ENCODE measurements around the gene SNRPA. TPM values are rescaled to one million over a fixed set of nuclear protein-coding genes. Genes with fewer than 3 reads are reported as not detected.
"Not testable (repeated sequence)": the region's sequence is repeated elsewhere in the genome, so short reads cannot be mapped to it uniquely, and the experiment has no call there.

The SNRPA gene
- total RNA-seq, 1 donor from 2014 or later: 19.5 TPM

DNA sequence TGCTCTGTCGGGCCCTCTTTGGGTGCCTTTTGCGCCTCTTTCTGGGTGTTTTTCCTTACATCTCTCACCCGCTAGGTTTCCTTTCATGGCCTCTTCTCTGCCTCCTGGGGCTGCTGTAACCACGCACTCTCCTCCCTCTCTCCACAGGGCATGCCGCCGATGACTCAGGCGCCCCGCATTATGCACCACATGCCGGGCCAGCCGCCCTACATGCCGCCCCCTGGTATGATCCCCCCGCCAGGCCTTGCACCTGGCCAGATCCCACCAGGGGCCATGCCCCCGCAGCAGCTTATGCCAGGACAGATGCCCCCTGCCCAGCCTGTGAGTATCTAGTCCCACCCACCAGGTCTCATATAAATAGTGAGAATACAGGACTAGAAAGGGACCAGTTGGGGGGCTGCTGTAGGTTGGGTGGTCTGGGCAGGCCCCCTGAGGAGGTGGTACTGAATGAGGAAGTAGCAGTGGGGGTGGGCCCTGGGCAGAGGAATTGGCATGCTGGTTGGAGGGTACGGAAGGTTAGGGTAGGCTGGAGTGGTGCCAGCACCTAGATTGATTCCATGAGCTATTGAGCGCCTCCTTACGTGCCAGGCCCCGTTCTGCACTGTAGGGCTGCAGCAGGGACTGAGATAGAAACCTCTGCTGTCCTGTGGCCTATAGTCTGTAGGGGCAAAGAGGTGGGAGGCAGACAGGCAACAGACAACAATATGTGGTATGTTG is 11.9 kb downstream of the SNRPA start:
- DNase-seq (ENCODE audit: low read depth) (no peak), FAIRE-seq (no peak)
- Histone ChIP-seq H3K4me3 (ENCODE audit: low read depth, low read length) (no peak overlapping the region), H3K36me3 (ENCODE audit: control insufficient read depth, insufficient read depth, low read length) (peaks cover 45% of the 10 kb centered on the region), H3K27me3 (ENCODE audit: control insufficient read depth, insufficient read depth, low read length) (no peaks in the 10 kb centered on the region)
- TF ChIP-seq, protein P1, sequence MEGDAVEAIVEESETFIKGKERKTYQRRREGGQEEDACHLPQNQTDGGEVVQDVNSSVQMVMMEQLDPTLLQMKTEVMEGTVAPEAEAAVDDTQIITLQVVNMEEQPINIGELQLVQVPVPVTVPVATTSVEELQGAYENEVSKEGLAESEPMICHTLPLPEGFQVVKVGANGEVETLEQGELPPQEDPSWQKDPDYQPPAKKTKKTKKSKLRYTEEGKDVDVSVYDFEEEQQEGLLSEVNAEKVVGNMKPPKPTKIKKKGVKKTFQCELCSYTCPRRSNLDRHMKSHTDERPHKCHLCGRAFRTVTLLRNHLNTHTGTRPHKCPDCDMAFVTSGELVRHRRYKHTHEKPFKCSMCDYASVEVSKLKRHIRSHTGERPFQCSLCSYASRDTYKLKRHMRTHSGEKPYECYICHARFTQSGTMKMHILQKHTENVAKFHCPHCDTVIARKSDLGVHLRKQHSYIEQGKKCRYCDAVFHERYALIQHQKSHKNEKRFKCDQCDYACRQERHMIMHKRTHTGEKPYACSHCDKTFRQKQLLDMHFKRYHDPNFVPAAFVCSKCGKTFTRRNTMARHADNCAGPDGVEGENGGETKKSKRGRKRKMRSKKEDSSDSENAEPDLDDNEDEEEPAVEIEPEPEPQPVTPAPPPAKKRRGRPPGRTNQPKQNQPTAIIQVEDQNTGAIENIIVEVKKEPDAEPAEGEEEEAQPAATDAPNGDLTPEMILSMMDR (IDR thresholded peaks at IDR 0.05; ENCODE audit: insufficient read depth, low read length, severe bottlenecking): no peak

DNA sequence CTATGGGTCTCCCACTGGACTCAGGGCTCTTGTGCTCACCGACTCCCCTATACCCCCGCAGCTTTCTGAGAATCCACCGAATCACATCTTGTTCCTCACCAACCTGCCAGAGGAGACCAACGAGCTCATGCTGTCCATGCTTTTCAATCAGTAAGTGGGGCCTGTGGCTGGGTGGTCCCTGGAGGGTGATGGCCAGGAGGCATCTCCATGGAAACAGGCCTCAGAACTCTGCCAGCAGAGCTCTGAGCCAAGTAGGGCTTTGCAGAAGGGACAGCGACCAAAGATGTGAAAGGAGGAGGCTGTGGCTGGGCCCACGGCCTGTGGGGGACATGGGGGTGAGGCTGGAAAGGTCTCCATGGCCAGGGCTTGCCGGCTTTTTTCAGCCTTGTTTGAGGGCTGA is 12.5 kb downstream of the SNRPA start:
- FAIRE-seq (no peak), DNase-seq (ENCODE audit: low read depth) (no peak)
- Histone ChIP-seq H3K27me3 (ENCODE audit: control insufficient read depth, insufficient read depth, low read length) (no peaks in the 10 kb centered on the region), H3K4me3 (ENCODE audit: low read depth, low read length) (no peak overlapping the region), H3K36me3 (ENCODE audit: control insufficient read depth, insufficient read depth, low read length) (peaks cover 42% of the 10 kb centered on the region)
- TF ChIP-seq, protein P1 (IDR thresholded peaks at IDR 0.05; ENCODE audit: insufficient read depth, low read length, severe bottlenecking): no peak

DNA sequence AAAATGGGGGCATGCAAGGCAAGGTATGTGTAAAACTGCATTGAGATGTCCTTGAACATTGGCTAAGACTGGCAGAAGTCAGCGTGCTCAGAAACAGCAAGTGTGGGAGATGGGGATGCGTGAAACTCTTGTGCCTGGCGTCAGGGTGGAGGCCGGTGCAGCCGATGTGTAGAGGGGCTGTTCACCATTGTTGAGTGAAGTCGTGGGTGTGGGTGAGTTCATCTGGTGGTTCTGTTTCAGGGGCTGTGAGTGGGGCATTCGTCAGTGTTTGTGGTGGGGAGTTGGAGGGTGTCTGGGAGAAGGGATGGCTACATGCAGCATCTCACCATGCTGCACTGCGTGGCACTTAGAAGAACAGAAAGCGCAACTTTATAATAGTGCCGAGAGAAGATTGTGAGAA is 13.0 kb downstream of the SNRPA start:
- Histone ChIP-seq H3K27me3 (ENCODE audit: control insufficient read depth, insufficient read depth, low read length) (no peaks in the 10 kb centered on the region), H3K36me3 (ENCODE audit: control insufficient read depth, insufficient read depth, low read length) (peaks cover 42% of the 10 kb centered on the region), H3K4me3 (ENCODE audit: low read depth, low read length) (no peak overlapping the region)
- TF ChIP-seq, protein P1 (IDR thresholded peaks at IDR 0.05; ENCODE audit: insufficient read depth, low read length, severe bottlenecking): no peak
- DNase-seq (ENCODE audit: low read depth) (no peak), FAIRE-seq (no peak)

DNA sequence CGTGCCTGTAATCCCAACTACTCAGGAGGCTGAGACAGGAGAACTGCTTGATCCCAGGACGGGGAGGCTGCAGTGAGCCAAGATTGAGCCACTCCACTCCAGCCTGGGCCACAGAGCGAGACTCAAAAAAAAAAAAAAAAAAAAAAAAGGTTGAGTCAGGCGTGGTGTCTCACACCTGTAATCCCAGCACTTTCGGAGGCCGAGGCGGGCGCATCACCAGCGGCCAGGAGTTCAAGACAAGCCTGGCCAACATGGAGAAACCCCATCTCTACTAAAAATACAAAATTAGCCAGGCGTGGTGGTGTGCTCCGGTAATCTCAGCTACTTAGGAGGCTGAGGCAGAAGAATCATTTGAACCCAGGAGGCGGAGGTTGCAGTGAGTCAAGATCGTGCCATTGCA is 15.4 kb downstream of the SNRPA start:
- not testable (repeated sequence) for DNase-seq (ENCODE audit: low read depth); FAIRE-seq; H3K4me3 ChIP-seq (ENCODE audit: low read depth, low read length); H3K27me3 ChIP-seq (ENCODE audit: control insufficient read depth, insufficient read depth, low read length)
- H3K36me3 ChIP-seq (ENCODE audit: control insufficient read depth, insufficient read depth, low read length): peaks cover 31% of the 10 kb centered on the region

DNA sequence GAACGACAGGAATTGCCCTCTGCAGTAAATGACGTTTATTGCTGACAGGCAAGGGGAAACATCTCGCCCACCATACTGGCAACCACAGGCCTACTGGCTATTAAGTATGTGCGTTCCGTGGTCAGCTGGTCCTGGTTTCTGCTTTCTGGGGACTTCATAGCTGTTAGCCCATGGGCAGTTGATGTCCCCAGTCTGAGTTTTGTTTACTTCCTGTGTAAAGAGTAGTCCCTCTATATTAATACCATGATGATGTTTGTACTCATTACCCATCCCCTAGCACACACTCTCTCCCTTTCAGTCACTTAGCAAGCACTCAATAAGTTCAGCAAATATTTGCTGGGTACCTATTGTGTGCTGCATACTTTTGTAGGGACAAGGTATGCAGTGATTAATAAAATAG is 17.9 kb downstream of the SNRPA start:
- H3K27me3 ChIP-seq (ENCODE audit: control insufficient read depth, insufficient read depth, low read length): no peaks in the 10 kb centered on the region
- H3K36me3 ChIP-seq (ENCODE audit: control insufficient read depth, insufficient read depth, low read length): peaks cover 13% of the 10 kb centered on the region
- H3K4me3 ChIP-seq (ENCODE audit: low read depth, low read length): no peak overlapping the region
- TF ChIP-seq, protein P1 (IDR thresholded peaks at IDR 0.05; ENCODE audit: insufficient read depth, low read length, severe bottlenecking): no peak
- FAIRE-seq (no peak), DNase-seq (ENCODE audit: low read depth) (no peak)

DNA sequence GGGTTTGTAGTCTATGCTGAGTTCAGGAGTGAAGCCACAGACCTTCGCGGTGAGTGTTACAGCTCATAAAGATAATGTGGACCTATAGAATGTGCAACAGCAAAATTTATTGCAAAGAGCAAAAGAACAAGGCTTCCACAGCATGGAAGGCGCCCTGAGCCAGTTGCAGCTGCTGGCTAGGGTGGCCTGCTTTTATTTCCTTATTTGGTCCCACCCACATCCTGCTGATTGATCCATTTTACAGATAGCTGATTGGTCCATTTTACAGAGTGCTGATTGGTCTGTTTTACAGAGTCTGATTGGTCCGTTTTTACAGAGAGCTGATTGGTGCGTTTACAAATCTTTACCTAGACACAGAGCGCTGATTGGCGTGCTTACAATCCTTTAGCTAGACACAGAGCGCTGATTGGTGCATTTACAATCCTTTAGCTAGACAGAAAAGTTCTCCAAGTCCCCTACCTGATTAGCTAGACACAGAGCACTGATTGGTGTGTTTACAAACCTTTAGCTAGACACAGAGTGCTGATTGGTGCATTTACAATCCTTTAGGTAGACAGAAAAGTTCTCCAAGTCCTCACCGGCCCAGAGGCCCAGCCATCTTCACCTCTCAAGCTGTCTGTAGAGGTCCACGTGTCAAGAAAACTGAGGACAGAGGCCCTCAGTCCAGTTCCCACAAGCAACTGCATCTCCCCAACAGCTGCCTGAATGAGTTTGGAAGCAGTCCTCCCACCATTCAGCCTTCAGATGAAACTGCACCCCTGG is 20.3 kb downstream of the SNRPA start:
- not testable (repeated sequence) for FAIRE-seq; H3K36me3 ChIP-seq (ENCODE audit: control insufficient read depth, insufficient read depth, low read length); H3K27me3 ChIP-seq (ENCODE audit: control insufficient read depth, insufficient read depth, low read length); DNase-seq (ENCODE audit: low read depth); H3K4me3 ChIP-seq (ENCODE audit: low read depth, low read length)
